HG03135 (cell line): ENCODE measurements around the gene GPRC5B.

Experiments
- ATAC-seq: cut with Tn5 transposase; IDR thresholded peaks from one replicate; pipeline ENCODE4 v1.9.1; 2021; ENCODE audit warnings: mild to moderate bottlenecking, moderate library complexity; ENCODE audit not compliant: unreplicated experiment

The GPRC5B gene

GRCh38 chr16:19874026-19874425, 10.6 kb downstream of the GPRC5B start:
- no peak for ATAC-seq

- ATAC-seq, result no peak
Measured at GRCh38 chr16:19872935-19873334, 11.7 kb downstream of the GPRC5B start.

- ATAC-seq, result no peak
Measured at GRCh38 chr16:19872179-19872863, 12.3 kb downstream of the GPRC5B start.

- ATAC-seq, result no peak
Measured at GRCh38 chr16:19871721-19872120, 12.9 kb downstream of the GPRC5B start.

GRCh38 chr16:19868421-19868820, 16.2 kb downstream of the GPRC5B start:
- ATAC-seq, result no peak

GRCh38 chr16:19864566-19864965, 20.1 kb downstream of the GPRC5B start:
- ATAC-seq, result no peak

GRCh38 chr16:19863990-19864389, 20.7 kb downstream of the GPRC5B start:
- ATAC-seq, result no peak

- ATAC-seq, result no peak
Measured at GRCh38 chr16:19861811-19862327, 22.8 kb downstream of the GPRC5B start.

GRCh38 chr16:19861133-19861532, 23.5 kb downstream of the GPRC5B start:
- ATAC-seq, result no peak

GRCh38 chr16:19860166-19861041, 24.2 kb downstream of the GPRC5B start:
- ATAC-seq, result no peak

- no peak for ATAC-seq
Measured at GRCh38 chr16:19859603-19860002, 25.0 kb downstream of the GPRC5B start.

- ATAC-seq, result no peak
Measured at GRCh38 chr16:19859166-19859565, 25.5 kb downstream of the GPRC5B start.

- no peak for ATAC-seq
Measured at GRCh38 chr16:19858340-19859018, 26.2 kb downstream of the GPRC5B start.

GRCh38 chr16:19857593-19858339, 26.9 kb downstream of the GPRC5B start:
- ATAC-seq, result no peak

GRCh38 chr16:19856120-19856519, 28.5 kb downstream of the GPRC5B start:
- ATAC-seq, result no peak

- no peak for ATAC-seq
Measured at GRCh38 chr16:19854543-19854876, 30.1 kb downstream of the GPRC5B start.

GRCh38 chr16:19853742-19854542, 30.7 kb downstream of the GPRC5B start:
- no peak for ATAC-seq

GRCh38 chr16:19853132-19853741, 31.4 kb downstream of the GPRC5B start:
- ATAC-seq, result no peak

GRCh38 chr16:19851476-19851875, 33.2 kb downstream of the GPRC5B start:
- no peak for ATAC-seq
